Measurements from ENCODE around the gene CACNA1S.
A peak's percentile ranks its signal among the peaks of the same experiment; 100 is the strongest.

The CACNA1S gene

GRCh38 chr1:201140235-201140940 is 28.2 kb upstream of the CACNA1S start:
- DNase-seq, result no peak

- no peak for DNase-seq
Observed at GRCh38 chr1:201139756-201140155, 27.5 kb upstream of the CACNA1S start.

GRCh38 chr1:201139306-201139705 is 27.1 kb upstream of the CACNA1S start:
- no peak for DNase-seq

- DNase-seq, result peak in 1 of 51 donors; percentile 5
Observed at GRCh38 chr1:201138311-201138840, 26.1 kb upstream of the CACNA1S start.

- peak in 28 of 51 donors; percentile 8 to 67 (median 40) for DNase-seq
Observed at GRCh38 chr1:201137579-201138310, 25.5 kb upstream of the CACNA1S start.

GRCh38 chr1:201137024-201137392 is 24.8 kb upstream of the CACNA1S start:
- DNase-seq, result no peak

GRCh38 chr1:201136355-201137023 is 24.3 kb upstream of the CACNA1S start:
- no peak for DNase-seq

- DNase-seq, result no peak
Observed at GRCh38 chr1:201134405-201134804, 22.2 kb upstream of the CACNA1S start.

GRCh38 chr1:201131398-201131797 is 19.2 kb upstream of the CACNA1S start:
- no peak for DNase-seq

- DNase-seq, result no peak
Observed at GRCh38 chr1:201128962-201129361, 16.7 kb upstream of the CACNA1S start.

GRCh38 chr1:201128476-201128875 is 16.2 kb upstream of the CACNA1S start:
- no peak for DNase-seq

GRCh38 chr1:201127755-201128455 is 15.7 kb upstream of the CACNA1S start:
- no peak for DNase-seq

GRCh38 chr1:201126832-201127754 is 14.9 kb upstream of the CACNA1S start, which contains the start of gene ASCL5:
ASCL5 (minus strand) TSS chr1:201127184; CDS start chr1:201115372, 11,812 bp downstream.
- peak in 1 of 51 donors; percentile 8 for DNase-seq

- DNase-seq, result no peak
Observed at GRCh38 chr1:201126463-201126831, 14.2 kb upstream of the CACNA1S start.

- DNase-seq, result peak in 1 of 51 donors; percentile 9
Observed at GRCh38 chr1:201125800-201126199, 13.6 kb upstream of the CACNA1S start.

- no peak for DNase-seq
Observed at GRCh38 chr1:201125019-201125418, 12.8 kb upstream of the CACNA1S start.

GRCh38 chr1:201123866-201124265 is 11.6 kb upstream of the CACNA1S start:
- DNase-seq, result no peak

- no peak for DNase-seq
Observed at GRCh38 chr1:201122321-201122957, 10.2 kb upstream of the CACNA1S start.

Data from hypothalamus (tissue), 51 donors.